ENCODE measurements around the gene KLRF2. TPM values are rescaled to one million over a fixed set of nuclear protein-coding genes. Genes with fewer than 3 reads are reported as not detected.
"Not testable (repeated sequence)": the region's sequence is repeated elsewhere in the genome, so short reads cannot be mapped to it uniquely, and the experiment has no call there.

The KLRF2 gene, protein sequence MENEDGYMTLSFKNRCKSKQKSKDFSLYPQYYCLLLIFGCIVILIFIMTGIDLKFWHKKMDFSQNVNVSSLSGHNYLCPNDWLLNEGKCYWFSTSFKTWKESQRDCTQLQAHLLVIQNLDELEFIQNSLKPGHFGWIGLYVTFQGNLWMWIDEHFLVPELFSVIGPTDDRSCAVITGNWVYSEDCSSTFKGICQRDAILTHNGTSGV
- not detected for polyA plus RNA-seq (ENCODE audit: insufficient read length in 4 of 4)

DNA sequence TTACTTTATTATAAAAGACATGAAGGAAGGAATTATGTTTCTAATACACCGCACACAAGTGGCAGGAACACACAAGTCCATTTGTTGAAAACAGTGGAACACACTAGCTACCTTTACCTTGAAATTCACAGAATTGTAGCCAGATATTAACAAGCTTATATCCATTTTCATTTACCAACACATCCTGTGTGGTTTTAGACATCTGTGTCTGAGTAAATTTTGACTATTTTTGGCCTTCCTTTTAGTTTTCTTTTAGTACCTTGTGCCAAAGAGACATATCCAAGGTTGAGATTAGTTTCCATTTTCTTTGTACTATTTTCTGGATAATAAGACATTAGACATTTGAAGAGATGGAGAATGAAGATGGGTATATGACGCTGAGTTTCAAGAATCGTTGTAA lies at the start of gene KLRF2:
Gene KLRF2, plus strand, starts transcription at position 244 of the 400 bp plus-strand sequence. Its CDS starts 107 bp downstream, at position 351.
- no peak for DNase-seq (ENCODE audit: low read depth in 4 of 4, low spot score in 2 of 4)

DNA sequence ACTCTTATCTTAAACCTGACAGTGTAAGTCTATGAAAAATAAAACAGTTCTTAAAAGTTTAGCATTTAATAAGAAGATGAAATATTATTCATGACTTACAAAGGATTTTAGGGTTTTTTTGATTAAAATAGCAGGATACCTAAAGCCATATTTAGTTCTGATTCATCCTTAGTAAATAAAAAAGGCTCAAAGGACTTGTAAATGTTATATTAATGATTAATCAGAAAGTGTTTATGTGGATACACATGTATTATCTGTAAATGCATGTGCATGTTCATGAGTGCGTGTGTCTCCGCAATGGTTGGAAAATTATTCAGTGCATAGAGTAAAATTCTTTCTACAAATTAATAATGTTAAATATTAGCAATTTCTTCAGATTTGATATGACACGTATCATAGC lies 49.6 kb upstream of the KLRF2 start:
- DNase-seq (ENCODE audit: low read depth in 4 of 4, low spot score in 2 of 4) = no peak

DNA sequence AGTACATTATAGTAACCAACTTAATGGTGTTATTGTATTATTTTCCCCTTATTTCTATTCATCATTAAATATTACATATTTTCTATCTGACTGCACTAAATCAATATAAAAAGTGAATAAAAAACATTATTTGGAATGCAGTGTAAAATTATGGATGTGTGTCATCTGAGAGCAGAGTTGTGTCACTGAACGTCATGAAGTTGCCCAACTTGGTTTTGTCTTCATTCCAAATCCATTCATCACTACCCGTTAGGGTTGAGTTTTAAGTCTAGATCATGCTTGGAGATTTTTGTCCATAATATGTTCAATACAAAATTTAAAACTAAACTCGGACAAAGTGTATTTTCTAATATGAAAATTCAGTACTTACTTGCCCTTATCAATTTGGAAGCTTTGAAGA lies 37.9 kb upstream of the KLRF2 start:
- no peak for DNase-seq (ENCODE audit: low read depth in 4 of 4, low spot score in 2 of 4)

- no peak for DNase-seq (ENCODE audit: low read depth in 4 of 4, low spot score in 2 of 4)
Measured at GRCh38 chr12:9848899-9849298, 32.4 kb upstream of the KLRF2 start.

- no peak for DNase-seq (ENCODE audit: low read depth in 4 of 4, low spot score in 2 of 4)
Measured at GRCh38 chr12:9851050-9851449, 30.2 kb upstream of the KLRF2 start.

GRCh38 chr12:9851927-9852326 lies 29.4 kb upstream of the KLRF2 start:
- DNase-seq (ENCODE audit: low read depth in 4 of 4, low spot score in 2 of 4) = no peak

DNA sequence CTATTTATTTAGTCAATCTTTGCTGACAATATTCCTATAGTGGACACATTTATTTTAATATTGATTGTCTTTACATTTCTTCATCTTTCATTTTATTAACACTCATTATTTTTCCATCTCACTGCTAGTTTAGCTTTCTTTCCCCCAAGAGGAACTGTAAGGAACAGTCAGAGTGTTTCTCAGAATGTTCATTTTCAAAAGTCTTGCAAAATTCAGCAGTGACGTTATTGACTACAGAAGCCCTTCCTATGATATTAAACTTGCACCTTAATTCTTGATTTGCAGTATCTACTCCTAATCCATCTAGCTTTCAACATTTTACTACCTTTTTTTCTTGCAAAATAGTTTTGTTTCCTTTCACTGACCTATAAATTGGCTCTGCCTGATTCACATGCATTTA lies 25.1 kb upstream of the KLRF2 start:
- DNase-seq (ENCODE audit: low read depth in 4 of 4, low spot score in 2 of 4) = no peak

- DNase-seq (ENCODE audit: low read depth in 4 of 4, low spot score in 2 of 4) = no peak
Measured at GRCh38 chr12:9856894-9857293, 24.4 kb upstream of the KLRF2 start.

- no peak for DNase-seq (ENCODE audit: low read depth in 4 of 4, low spot score in 2 of 4)
Measured at GRCh38 chr12:9858135-9858534, 23.2 kb upstream of the KLRF2 start.

DNA sequence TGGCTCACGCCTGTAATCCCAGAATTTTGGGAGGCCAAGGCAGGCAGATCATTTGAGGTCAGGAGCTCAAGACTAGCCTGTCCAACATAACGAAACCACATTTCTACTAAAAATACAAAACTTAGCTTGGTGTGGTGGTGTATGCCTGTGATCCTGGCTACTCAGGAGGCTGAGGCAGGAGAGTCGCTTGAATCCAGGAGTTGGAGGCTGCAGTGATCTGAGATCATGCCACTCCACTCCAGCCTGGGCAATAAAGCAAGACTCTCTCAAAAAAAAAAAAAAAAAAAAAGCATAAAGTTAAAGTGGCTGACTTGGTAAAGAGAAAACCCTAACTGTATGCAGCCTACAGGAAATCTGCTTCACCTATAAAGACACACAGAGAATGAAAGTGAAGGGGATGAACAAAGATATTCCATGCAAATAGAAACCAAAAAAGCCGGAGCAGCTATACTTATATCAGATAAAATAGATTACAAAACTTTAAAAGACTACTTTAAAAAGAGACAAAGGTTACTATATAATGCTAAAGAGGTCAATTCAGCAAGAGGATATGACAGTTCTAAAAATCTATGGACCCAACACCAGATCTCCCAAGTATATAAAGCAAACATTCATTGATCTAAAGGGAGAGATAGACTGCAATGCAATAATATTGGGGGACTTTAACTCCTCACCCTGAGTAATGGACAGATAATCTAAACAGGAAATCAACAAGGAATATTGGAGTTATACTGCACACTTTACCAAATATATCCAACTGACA lies 16.2 kb upstream of the KLRF2 start:
- no peak for DNase-seq (ENCODE audit: low read depth in 4 of 4, low spot score in 2 of 4)

- no peak for DNase-seq (ENCODE audit: low read depth in 4 of 4, low spot score in 2 of 4)
Measured at GRCh38 chr12:9866860-9867269, 14.4 kb upstream of the KLRF2 start.

DNA sequence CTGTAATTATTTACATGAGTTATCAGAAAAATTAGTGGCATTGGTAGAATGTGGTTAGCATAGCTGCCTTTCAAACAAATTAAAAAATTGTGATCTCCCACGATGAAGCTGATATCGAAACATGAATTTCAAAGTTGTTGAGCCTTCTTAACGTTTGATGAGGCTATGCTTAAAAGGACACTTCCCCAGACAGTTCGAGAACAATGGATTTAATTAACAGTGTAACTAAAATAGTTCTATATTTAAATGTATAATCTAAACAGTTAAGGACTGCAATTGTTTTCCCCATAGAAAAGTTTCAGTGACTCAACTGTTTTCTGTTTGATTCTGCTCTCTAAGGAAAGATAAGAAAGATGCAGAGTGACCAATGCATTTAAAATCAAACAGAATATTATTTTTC lies 13.8 kb upstream of the KLRF2 start:
- no peak for DNase-seq (ENCODE audit: low read depth in 4 of 4, low spot score in 2 of 4)

DNA sequence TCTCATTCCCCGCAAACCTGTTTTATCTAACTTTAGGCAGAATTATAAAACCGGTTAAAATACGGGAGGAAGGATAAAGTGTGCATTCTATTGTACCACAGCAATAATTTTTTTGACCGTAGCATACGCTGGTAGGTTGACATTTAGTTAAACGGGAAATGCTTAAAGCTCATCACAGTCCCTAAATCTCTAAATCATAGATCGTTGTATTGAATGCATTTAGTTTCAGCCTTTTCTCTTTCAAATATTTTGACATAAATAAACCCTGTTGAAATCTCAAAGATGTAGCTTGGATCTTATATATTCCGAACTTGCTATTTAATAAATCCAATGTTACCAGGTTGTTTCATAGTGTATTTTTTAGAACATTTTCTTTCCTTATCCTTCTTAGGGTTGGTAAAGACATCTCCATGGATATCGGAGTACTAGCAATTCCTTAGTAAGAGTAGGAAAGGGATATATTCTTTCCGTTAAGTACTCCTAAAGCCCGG lies 12.9 kb upstream of the KLRF2 start:
- no peak for DNase-seq (ENCODE audit: low read depth in 4 of 4, low spot score in 2 of 4)

DNA sequence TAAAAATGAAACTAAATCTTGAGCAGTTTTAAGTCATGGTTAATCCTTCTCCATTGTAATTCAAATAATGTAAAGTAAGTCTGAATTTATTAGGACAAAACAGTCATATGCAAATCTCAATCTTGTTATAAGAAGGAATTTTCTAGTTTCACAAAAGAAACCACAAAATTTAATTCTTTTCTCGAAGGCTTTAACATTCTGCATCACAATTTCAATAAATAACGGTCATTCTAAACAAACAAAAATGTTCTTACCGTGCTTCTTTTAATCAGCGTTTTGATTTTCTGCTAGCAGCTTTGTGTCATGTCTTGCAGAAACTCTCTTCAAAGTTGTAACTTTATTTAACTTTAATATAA lies 12.4 kb upstream of the KLRF2 start:
- DNase-seq (ENCODE audit: low read depth in 4 of 4, low spot score in 2 of 4) = no peak

DNA sequence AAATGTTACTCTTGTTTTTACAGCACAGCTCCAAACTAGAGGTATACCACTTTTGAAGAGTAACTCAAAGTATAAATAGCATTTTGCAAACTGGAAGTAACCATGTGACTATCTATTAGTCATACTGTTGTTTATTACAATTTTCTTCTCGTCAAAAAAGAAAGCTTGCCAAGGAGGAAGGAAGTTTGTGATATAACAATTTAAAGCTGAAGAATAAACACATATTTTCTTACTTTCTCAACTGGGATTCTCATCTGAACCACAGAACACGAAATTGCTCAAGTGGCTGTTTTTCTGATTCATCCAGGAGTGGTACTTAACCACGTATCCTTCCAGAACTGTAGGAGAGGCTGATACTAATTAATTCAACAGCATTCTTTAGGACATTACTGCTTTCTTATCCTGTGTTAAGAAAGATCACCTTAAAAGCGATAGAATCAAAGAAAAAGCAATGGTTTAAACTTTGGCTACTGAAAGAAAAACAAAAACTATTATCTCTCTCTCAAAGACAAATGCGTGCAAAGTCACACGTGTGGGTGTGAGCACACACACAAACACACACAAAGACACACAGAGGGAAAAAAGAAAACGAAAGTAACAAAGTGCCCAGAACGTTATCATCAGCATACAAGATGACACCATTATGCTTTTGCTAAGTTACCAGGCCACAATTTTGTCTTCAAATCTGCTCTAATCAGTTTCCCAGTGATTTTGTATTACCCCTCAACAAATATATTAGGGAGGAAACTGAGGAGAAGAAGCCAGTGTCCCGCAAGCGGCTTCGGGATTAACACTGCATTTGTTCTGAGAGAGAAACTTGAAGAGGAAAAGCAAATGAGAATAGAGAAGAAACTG lies 11.8 kb upstream of the KLRF2 start, which contains the start of gene CLEC2B:
Gene CLEC2B, minus strand, starts transcription at position 48 of the 855 bp plus-strand sequence.
- peak in 1 of 4 donors; percentile 2 for DNase-seq (ENCODE audit: low read depth in 4 of 4, low spot score in 2 of 4)

- no peak for DNase-seq (ENCODE audit: low read depth in 4 of 4, low spot score in 2 of 4)
Measured at GRCh38 chr12:9870286-9870866, 10.9 kb upstream of the KLRF2 start.

DNA sequence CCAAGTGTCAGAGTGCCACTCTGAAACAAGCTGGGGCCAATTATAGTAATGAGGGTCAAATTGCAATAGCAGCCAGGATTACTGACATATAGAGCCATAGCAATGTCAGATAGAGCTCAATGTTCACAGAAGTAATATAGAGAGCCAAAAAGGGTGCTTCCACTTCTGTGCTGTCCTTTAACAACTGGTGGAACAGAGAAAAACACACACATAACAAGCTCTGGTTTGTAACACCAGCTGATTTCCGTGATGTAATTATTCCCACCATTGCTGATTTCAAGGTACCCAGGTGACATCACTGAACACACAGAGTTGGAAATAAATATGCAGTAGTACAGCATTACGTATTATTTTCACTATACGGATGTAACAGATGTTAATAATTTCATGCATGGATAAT lies 9.1 kb upstream of the KLRF2 start:
- no peak for DNase-seq (ENCODE audit: low read depth in 4 of 4, low spot score in 2 of 4)

- DNase-seq (ENCODE audit: low read depth in 4 of 4, low spot score in 2 of 4) = no peak
Measured at GRCh38 chr12:9872742-9873141, 8.5 kb upstream of the KLRF2 start.

GRCh38 chr12:9876120-9876519 lies 5.2 kb upstream of the KLRF2 start:
- DNase-seq (ENCODE audit: low read depth in 4 of 4, low spot score in 2 of 4) = not testable (repeated sequence)

- DNase-seq (ENCODE audit: low read depth in 4 of 4, low spot score in 2 of 4) = no peak
Measured at GRCh38 chr12:9880532-9881078, 684 bp upstream of the KLRF2 start.

DNA sequence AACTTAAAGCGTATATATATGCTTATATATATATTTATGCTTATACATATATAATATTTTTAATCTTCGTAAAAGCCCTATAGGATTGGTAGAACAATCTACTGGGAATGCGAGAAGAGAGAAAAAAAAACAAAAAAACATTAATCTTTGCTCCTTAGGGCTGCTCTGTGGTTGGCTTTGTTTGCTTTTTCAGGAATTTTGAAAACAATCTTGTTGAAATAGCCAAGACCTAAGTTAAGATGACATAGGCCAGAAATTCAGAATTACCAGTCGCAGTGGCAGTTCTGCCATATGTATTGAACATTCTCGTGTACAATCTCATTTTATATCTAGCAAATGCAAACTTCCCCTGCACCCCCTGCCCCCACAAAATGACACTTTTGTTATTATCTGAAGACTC lies 699 bp downstream of the KLRF2 start:
- no peak for DNase-seq (ENCODE audit: low read depth in 4 of 4, low spot score in 2 of 4)
